K562 (cell line): Measurements from ENCODE around the gene GLIS1. TPM values are rescaled to one million over a fixed set of nuclear protein-coding genes. Genes with fewer than 3 reads are reported as not detected.

Source experiments
- ATAC-seq: fragments of 200-7000 bp; cut with Tn5 transposase; 3 replicates; pipeline ENCODE4 v1.9.1; 2020; ENCODE audit warnings: moderate library complexity
- BruUV-seq: library from RNA; stranded (reverse); fragments of 400-500 nt; replicated peaks from 2 replicates; lab custom pipeline; 2021; lab: Mats Ljungman, UMichigan
- CTCF ChIA-PET: fragments of 300-600 bp; formaldehyde crosslinking; extraction: SDS; loops from one replicate; lab custom pipeline; 2021; ENCODE audit warnings: low intra/inter-chr PET ratio; lab: Yijun Ruan, JAX
- POLR2A ChIA-PET: fragments of 300-600, 350-650 bp; sonication (Branson Sonifier 250); formaldehyde crosslinking; extraction: SDS; loops from one replicate; lab custom pipeline; 2021; ENCODE audit warnings: antibody characterized with exemption, inconsistent platforms; lab: Yijun Ruan, JAX
- DNase-seq, 4 experiments: peaks; one replicate each; pipeline versions ENCODE4 v3.0.0 to v3.0.0-alpha.2; 2011 to 2018; ENCODE audit warnings: low spot score in 3 of 4, mixed read lengths in 3 of 4; ENCODE audit errors: extremely low read depth in 1 of 4
- FAIRE-seq: peaks from 2 replicates; lab custom pipeline; 2011; peaks lifted over from hg19 to GRCh38; lab: Jason Lieb, UNC
- H2AFZ ChIP-seq: 2 replicates; pipeline ENCODE4 v1.6.0; 2011; ENCODE audit warnings: low read depth, low read length, control low read depth, inconsistent platforms
- H3K27ac ChIP-seq: fragments of 200-600 bp; 3 replicates; pipeline ENCODE4 v1.8.0; 2011; ENCODE audit warnings: low read depth, mild to moderate bottlenecking, control low read depth, inconsistent platforms, low read length, moderate library complexity, mixed read lengths; ENCODE audit errors: extremely low read depth
- H3K27me3 ChIP-seq, 2 experiments: fragments of 300-600 bp in 1 of 2; 2 replicates in 1 of 2; 3 replicates in 1 of 2; pipeline versions ENCODE4 v1.6.0 to v1.8.0; 2011; ENCODE audit warnings: inconsistent platforms in 2 of 2, low read length in 2 of 2, mild to moderate bottlenecking in 1 of 2, mixed read lengths in 1 of 2, moderate library complexity in 1 of 2; ENCODE audit not compliant: control insufficient read depth in 2 of 2, insufficient read depth in 2 of 2
- H3K36me3 ChIP-seq: fragments of 300-600 bp; 3 replicates; pipeline ENCODE4 v1.8.0; 2011; ENCODE audit warnings: mild to moderate bottlenecking, low read length, inconsistent platforms; ENCODE audit not compliant: control insufficient read depth, insufficient read depth
- H3K4me1 ChIP-seq, 2 experiments: fragments of 200-600 bp in 1 of 2; replicated peaks in 1 of 2; 2 replicates in 1 of 2; 3 replicates in 1 of 2; pipeline versions ENCODE4 v1.5.1 to v1.8.0; 2011; ENCODE audit warnings: inconsistent platforms in 2 of 2, low read length in 2 of 2, mild to moderate bottlenecking in 1 of 2, mixed read lengths in 1 of 2, moderate library complexity in 1 of 2; ENCODE audit not compliant: control insufficient read depth in 2 of 2, insufficient read depth in 2 of 2
- H3K4me2 ChIP-seq: 2 replicates; pipeline ENCODE4 v1.6.1; 2011; ENCODE audit warnings: low read length, control low read depth, inconsistent platforms, mixed read lengths; ENCODE audit not compliant: insufficient read depth
- H3K4me3 ChIP-seq: fragments of 200-600 bp; sonication (generic), shearing (Covaris generic); 2 replicates; pipeline ENCODE4 v1.5.1; 2016; ENCODE audit warnings: control low read depth, inconsistent platforms
- H3K79me2 ChIP-seq: fragments of 200-600 bp; 3 replicates; pipeline ENCODE4 v1.8.0; 2011; ENCODE audit warnings: low read length, inconsistent platforms; ENCODE audit not compliant: control insufficient read depth, insufficient read depth
- H3K9ac ChIP-seq, 2 experiments: 2 replicates each; pipeline versions ENCODE4 v1.6.0 to v1.6.1; 2011; ENCODE audit warnings: low read depth in 2 of 2, low read length in 2 of 2, control low read depth in 1 of 2, inconsistent platforms in 1 of 2, mild to moderate bottlenecking in 1 of 2, mixed read lengths in 1 of 2; ENCODE audit not compliant: insufficient read depth in 1 of 2
- H3K9me1 ChIP-seq: one replicate; pipeline ENCODE4 v1.6.0; 2011; ENCODE audit warnings: inconsistent platforms, mild to moderate bottlenecking, low read length, moderate library complexity; ENCODE audit not compliant: control insufficient read depth, insufficient read depth
- H3K9me3 ChIP-seq: replicated peaks from 2 replicates; pipeline ENCODE4 v1.5.1; 2011; ENCODE audit warnings: low read depth, low read length, inconsistent platforms; ENCODE audit not compliant: control insufficient read depth, insufficient read depth
- H4K20me1 ChIP-seq: replicated peaks from 2 replicates; pipeline ENCODE4 v1.6.1; 2011; ENCODE audit warnings: low read length, inconsistent platforms, mixed read lengths; ENCODE audit not compliant: control insufficient read depth, insufficient read depth
- CREB1 ChIP-seq, 2 experiments: sonication (generic) in 1 of 2; formaldehyde crosslinking in 1 of 2; IDR thresholded peaks; 2 replicates each; pipeline versions ENCODE4 v1.6.1 to v1.8.0; 2012 to 2022; ENCODE audit warnings: inconsistent platforms in 1 of 2, mild to moderate bottlenecking in 1 of 2, missing genetic modification reagents in 1 of 2, moderate library complexity in 1 of 2
- CREM ChIP-seq: IDR thresholded peaks from 2 replicates; pipeline ENCODE4 v1.6.1; 2014; ENCODE audit warnings: antibody characterized with exemption, low read depth
- CTBP1 ChIP-seq: fragments of 450-650 bp; IDR thresholded peaks from 2 replicates; pipeline ENCODE4 v1.6.1; 2016; ENCODE audit warnings: borderline replicate concordance
- ESRRA ChIP-seq: fragments of 450-650 bp; IDR thresholded peaks from 2 replicates; pipeline ENCODE4 v1.6.1; 2014; ENCODE audit warnings: low read depth, mild to moderate bottlenecking, moderate library complexity, borderline replicate concordance
- SIRT6 ChIP-seq: IDR thresholded peaks from one replicate; pipeline ENCODE4 v1.6.1; 2012; ENCODE audit warnings: low read depth, mild to moderate bottlenecking, control low read depth, inconsistent platforms, low read length, moderate library complexity
- TRIM28 ChIP-seq: fragments of 450-650 bp; IDR thresholded peaks from 2 replicates; pipeline ENCODE4 v1.6.1; 2017
- ZNF408 ChIP-seq: fragments of 250-450 bp; sonication (Bioruptor Pico); IDR thresholded peaks from 2 replicates; pipeline ENCODE4 v1.4.0; 2020; ENCODE audit warnings: low read depth, mild to moderate bottlenecking, moderate library complexity
- WGBS: fragments of 100-300 bp; shearing (Covaris generic); methylation state at CpG from one replicate; pipeline ENCODE4 v1.1.6; 2016; ENCODE audit warnings: low coverage, mixed read lengths; ENCODE audit not compliant: insufficient coverage; ENCODE audit errors: missing lambda C conversion rate; 5-methylcytosine and 5-hydroxymethylcytosine counted together
- in situ Hi-C: fragments of 300-500 bp; cut with MboI; formaldehyde crosslinking; loops from 4 replicates; pipeline ENCODE4 v1.15.0; 2018; ENCODE audit warnings: inconsistent platforms, mixed read lengths
- intact Hi-C: fragments of 100-400 bp; cut with micrococcal nuclease; formaldehyde crosslinking; loops from 2 replicates; pipeline ENCODE4 v1.14.2; 2022
- polyA plus RNA-seq, 8 experiments: library from polyadenylated mRNA; depleted of rRNA in 4 of 8; stranded (reverse) in 5 of 8; unstranded in 3 of 8; fragments of >200 nt; fragmentation: Nextera tagmentation in 2 of 8; fragmentation: Illumina TruSeq in 1 of 8; extraction: Ambion mirVana in 2 of 8; extraction: Trizol in 1 of 8; gene quantifications; 2 replicates each; pipeline versions ENCODE4 v1.2.1 to v1.2.3, GENCODE V29; 2011 to 2014; ENCODE audit warnings: inconsistent platforms in 1 of 8, missing spikeins in 1 of 8
- total RNA-seq, 7 experiments: library from RNA; depleted of rRNA in 6 of 7; stranded (reverse); fragments of >200 nt in 6 of 7; fragmentation: Illumina TruSeq in 2 of 7; extraction: Trizol in 2 of 7; gene quantifications; 2 replicates each; pipeline versions ENCODE4 v1.2.1 to v1.2.3, GENCODE V29; 2011 to 2021; ENCODE audit warnings: low replicate concordance in 1 of 7
- TF ChIP-seq, protein P1 (sequence below), 2 experiments: fragments of 450-650 bp in 1 of 2; sonication (generic) in 1 of 2; formaldehyde crosslinking in 1 of 2; IDR thresholded peaks in 1 of 2; conservative IDR thresholded peaks in 1 of 2; 2 replicates each; pipeline versions ENCODE4 v1.6.1 to v1.8.1; 2016 to 2023; ENCODE audit warnings: mild to moderate bottlenecking in 2 of 2, moderate library complexity in 2 of 2, inconsistent platforms in 1 of 2, missing genetic modification reagents in 1 of 2

GLIS1 gene
- total and polyA plus RNA-seq, 9 of the 15 experiments (the other 6 are each of a cell fraction or from before 2014, with no cell fraction given), result not detected

DNA sequence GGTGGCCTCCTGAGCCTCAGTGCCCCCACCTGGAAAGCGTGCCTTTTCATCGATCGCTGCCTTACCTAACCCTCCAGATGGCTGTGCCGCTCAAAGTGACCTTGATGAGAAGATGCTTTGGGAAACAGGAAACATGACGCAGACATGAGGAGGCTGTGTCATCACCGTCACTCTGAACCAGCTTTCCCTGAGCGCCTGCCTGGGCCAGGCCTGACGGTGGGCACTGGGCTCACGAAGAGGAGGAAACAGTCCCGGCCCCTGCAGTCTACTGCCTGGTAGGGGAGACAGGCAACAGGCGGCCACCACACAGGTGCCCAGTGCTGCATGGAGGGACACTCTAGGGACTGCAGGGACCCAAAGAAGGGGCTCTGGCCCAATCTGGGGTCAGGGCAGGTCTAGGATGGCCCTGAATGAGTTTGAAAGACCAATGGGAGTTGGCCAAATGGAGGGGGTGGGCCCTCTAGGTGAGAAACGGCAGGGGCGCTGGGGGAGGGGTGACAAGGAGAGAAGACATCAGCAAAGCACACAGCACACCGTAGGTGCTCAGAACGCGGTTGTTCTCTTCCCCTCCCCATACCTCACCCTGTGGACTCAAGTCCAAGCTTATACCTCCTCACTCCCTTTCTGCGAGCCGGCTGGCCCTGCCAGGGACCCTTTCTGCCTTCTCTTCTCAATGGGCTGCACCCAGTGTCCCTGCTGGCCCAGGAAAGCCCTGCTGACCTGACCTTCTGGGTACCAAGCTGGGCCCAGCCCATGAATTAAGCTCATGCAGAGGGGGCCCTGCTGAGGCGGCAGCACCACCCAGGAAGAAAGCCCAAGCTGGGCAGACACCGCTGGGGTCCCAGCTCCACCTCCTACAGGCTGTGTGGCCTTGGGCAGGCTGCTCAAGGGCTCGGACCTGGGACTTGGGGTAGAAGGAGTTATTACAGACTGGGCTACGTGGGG, 44.9 kb downstream of the GLIS1 start:
- TF ChIP-seq ZNF408, result no peak
- no peak for TF ChIP-seq TRIM28
- TF ChIP-seq SIRT6, result no peak
- peak; percentile 52; the same call in 1 of the 2 replicates for TF ChIP-seq CREM
- peak; percentile 64; the same call in 1 of the 2 replicates for TF ChIP-seq ESRRA
- peak; percentile 55; the same call in 1 of the 2 replicates for TF ChIP-seq CREB1 (IDR thresholded peaks at IDR 0.05)
- no peak for TF ChIP-seq CREB1 (CRISPR knock-in tag; IDR thresholded peaks at IDR 0.05)
- peak; percentile 42; the same call in 1 of the 2 replicates for TF ChIP-seq CTBP1
- TF ChIP-seq, protein P1, sequence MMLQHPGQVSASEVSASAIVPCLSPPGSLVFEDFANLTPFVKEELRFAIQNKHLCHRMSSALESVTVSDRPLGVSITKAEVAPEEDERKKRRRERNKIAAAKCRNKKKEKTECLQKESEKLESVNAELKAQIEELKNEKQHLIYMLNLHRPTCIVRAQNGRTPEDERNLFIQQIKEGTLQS (IDR thresholded peaks at IDR 0.05), result peak; percentile 40; the same call in 1 of the 2 replicates
- TF ChIP-seq, protein P1 (CRISPR knock-in tag; conservative IDR thresholded peaks at IDR 0.05), result no peak
- WGBS, result under 1% methylated on average over 20 of the region's 22 CpGs
- no peak overlapping the region; a peak in 1 of 4 replicates for H3K9ac ChIP-seq
- ATAC-seq (no peak), DNase-seq (no peak), FAIRE-seq (no peak)
- peaks cover 2 to 18% of the 10 kb centered on the region in 2 experiments; a peak in 2 of 5 replicates for H3K4me1 ChIP-seq
- no peak overlapping the region for H3K27ac ChIP-seq
- H4K20me1 ChIP-seq, result peaks cover 25% of the 10 kb centered on the region
- no peaks in the 10 kb centered on the region for H3K9me1 ChIP-seq
- no peaks in the 10 kb centered on the region for H3K36me3 ChIP-seq
- CTCF ChIA-PET, result interaction anchor here (0.6 kb wide), 1 partner anchor 9 kb away, joined by 3 read pairs; no protein-coding TSS in a partner anchor
- in situ Hi-C loops, result no loop called here
- no peak overlapping the region for H3K4me3 ChIP-seq
- intact Hi-C loops, result no loop called here
- H2AFZ ChIP-seq, result no peak overlapping the region
- H3K27me3 ChIP-seq, result peaks cover 53 to 86% of the 10 kb centered on the region in 2 experiments
- no peak overlapping the region for H3K4me2 ChIP-seq
- POLR2A ChIA-PET, result interaction anchor here (1.3 to 1.4 kb wide), 2 partner anchors 21 to 42 kb away, joined by 3 read pairs; no protein-coding TSS in a partner anchor
- H3K9me3 ChIP-seq, result no peaks in the 10 kb centered on the region
- no TSS peak for BruUV-seq
- H3K79me2 ChIP-seq, result no peaks in the 10 kb centered on the region
